ENCODE results near the gene POGLUT2. TPM values are rescaled to one million over a fixed set of nuclear protein-coding genes. Genes with fewer than 3 reads are reported as not detected.

Gene POGLUT2
- polyA plus RNA-seq, 4 donors: 0.54 to 13.1 (median 3.6) TPM; not detected in 1

DNA sequence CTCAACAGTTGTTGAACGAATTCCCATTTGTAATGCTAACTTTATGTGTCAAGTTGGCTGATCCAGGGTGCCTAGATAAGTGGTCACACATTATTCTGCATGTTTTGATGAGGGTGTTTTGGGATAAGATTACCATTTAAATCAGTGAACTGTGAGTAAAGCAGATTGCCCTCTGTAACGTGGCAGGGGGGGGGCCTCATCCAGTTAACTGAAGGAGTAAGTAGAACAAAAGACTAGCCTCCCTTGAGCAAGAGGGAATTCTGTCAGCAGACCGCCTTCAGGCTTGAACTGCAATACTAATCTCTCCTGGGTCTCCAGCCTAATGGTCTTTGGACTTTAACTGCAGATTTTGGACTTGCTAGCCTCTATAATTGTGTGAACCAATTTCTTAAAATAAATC lies 21.0 kb downstream of the POGLUT2 start:
- WGBS, 3 donors: 80 to 82% (median 82%) methylated on average over 3 of the region's 3 CpGs
- H3K4me3 ChIP-seq (ENCODE audit: low read depth in 1 of 3, low read length in 3 of 3): no peak overlapping the region
- no peak overlapping the region for H3K27ac ChIP-seq (ENCODE audit: low read depth in 1 of 3, low read length in 2 of 3)
- no peaks in the 10 kb centered on the region for H3K27me3 ChIP-seq (ENCODE audit: control insufficient read depth in 3 of 3, insufficient read depth in 3 of 3, low read length in 3 of 3)
- H3K36me3 ChIP-seq (ENCODE audit: control insufficient read depth in 3 of 3, insufficient read depth in 2 of 3, low read depth in 1 of 3, low read length in 3 of 3): peaks cover 0 to 5% (median 0%) of the 10 kb centered on the region in 3 donors
- H3K4me1 ChIP-seq (ENCODE audit: control insufficient read depth in 3 of 3, insufficient read depth in 2 of 3, low read depth in 1 of 3, low read length in 2 of 3): peaks cover 0 to 11% (median 2%) of the 10 kb centered on the region in 3 donors
- DNase-seq (peak in 1 of 2 donors; percentile 44), FAIRE-seq (no peak)
- peaks cover 0 to 10% of the 10 kb centered on the region in 2 donors for H3K9me3 ChIP-seq (ENCODE audit: control insufficient read depth in 2 of 2, insufficient read depth in 1 of 2, low read depth in 1 of 2, low read length in 1 of 2)

DNA sequence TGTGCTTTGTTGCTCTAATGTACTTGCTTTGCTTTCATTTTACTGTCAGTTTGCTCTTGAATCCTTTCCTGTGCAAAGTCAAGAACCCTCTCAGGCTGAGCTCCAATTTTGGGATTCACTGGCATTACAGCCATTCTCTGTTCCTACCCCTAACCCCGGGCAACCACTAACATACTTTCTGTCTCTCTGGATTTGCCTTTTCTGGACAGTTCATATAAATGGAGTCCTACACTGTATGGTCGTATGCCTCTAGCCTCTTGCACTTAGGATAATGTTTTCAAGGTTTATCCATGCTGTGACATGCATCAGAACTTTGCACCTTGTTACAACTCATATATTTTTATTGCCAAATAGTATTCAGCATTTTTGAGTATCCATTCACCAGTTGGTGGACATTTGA lies 22.5 kb downstream of the POGLUT2 start:
- peaks cover 0 to 3% of the 10 kb centered on the region in 2 donors for H3K9me3 ChIP-seq (ENCODE audit: control insufficient read depth in 2 of 2, insufficient read depth in 1 of 2, low read depth in 1 of 2, low read length in 1 of 2)
- H3K27ac ChIP-seq (ENCODE audit: low read depth in 1 of 3, low read length in 2 of 3): peak overlapping the region in 1 of 3 donors; percentile 74
- H3K4me1 ChIP-seq (ENCODE audit: control insufficient read depth in 3 of 3, insufficient read depth in 2 of 3, low read depth in 1 of 3, low read length in 2 of 3): peaks cover 0 to 14% (median 5%) of the 10 kb centered on the region in 3 donors
- no peaks in the 10 kb centered on the region for H3K36me3 ChIP-seq (ENCODE audit: control insufficient read depth in 3 of 3, insufficient read depth in 2 of 3, low read depth in 1 of 3, low read length in 3 of 3)
- FAIRE-seq: no peak
- DNase-seq: peak in 1 of 2 donors; percentile 54
- H3K27me3 ChIP-seq (ENCODE audit: control insufficient read depth in 3 of 3, insufficient read depth in 3 of 3, low read length in 3 of 3): no peaks in the 10 kb centered on the region
- 61 to 85% (median 82%) methylated on average over 2 of the region's 2 CpGs for WGBS, 3 donors
- no peak overlapping the region for H3K4me3 ChIP-seq (ENCODE audit: low read depth in 1 of 3, low read length in 3 of 3)

DNA sequence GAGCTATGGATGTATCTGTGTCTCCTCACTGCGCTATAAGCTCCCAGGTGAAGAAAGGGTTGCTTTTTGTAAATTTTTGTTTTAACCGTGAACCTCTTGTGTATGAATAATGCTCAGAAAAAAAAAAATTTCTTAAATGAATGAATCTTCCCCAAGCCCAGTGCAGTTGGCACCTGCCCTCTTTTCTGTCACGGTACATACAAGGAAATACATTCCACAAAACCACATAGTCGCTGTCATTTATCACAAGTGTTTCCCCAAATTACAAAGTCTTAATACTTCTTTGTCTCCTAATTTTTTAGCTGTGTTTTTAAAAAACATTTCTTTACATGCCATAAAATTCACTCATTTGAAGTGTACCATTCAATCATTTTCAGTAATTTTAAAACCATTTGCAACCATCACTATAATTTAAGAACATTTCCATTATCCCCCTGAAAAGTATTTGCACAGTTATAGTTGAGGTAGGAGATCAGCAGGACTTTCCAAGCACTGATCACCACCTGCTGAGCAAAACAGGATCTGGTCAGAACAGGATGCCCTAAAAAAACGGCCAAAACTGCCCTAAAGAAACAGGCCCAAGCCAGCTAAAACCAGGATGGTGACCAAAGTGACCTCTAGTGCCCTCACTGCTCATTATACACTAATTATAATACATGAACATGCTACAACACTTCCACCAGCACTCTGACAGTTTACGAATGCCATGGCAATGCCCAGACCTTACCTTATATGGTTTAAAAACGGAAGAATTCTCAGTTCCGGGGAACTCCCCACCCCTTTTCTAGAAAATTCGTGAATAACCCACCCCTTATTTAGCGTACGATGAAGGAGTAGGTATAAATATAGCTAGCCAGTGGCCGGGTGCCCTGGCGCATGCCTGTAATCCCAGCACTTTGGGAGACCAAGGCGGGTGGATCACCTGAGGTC lies 23.9 kb downstream of the POGLUT2 start:
- Histone ChIP-seq H3K27me3 (ENCODE audit: control insufficient read depth in 3 of 3, insufficient read depth in 3 of 3, low read length in 3 of 3) (no peaks in the 10 kb centered on the region), H3K36me3 (ENCODE audit: control insufficient read depth in 3 of 3, insufficient read depth in 2 of 3, low read depth in 1 of 3, low read length in 3 of 3) (no peaks in the 10 kb centered on the region)

DNA sequence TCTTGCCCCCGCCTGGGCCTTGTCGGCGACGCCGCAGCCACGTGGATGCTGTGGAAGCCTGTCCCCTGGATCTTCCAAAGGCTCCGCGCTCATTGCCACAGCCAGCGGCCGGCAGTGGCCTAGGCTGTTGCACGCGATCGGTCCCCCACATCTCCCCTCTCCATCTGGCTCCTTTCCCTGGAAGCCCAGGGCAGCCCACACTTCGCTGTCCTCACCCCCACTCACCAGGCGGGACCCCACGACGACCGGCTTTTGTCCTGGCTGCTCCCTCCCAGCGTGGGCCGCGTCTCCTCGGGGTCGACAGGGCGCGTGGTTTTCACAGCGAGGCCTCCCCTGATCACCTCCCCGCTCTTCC lies 24.6 kb downstream of the POGLUT2 start:
- Histone ChIP-seq H3K27me3 (ENCODE audit: control insufficient read depth in 3 of 3, insufficient read depth in 3 of 3, low read length in 3 of 3) (no peaks in the 10 kb centered on the region), H3K4me3 (ENCODE audit: low read depth in 1 of 3, low read length in 3 of 3) (peak overlapping the region; percentile 82 to 90 (median 86)), H3K36me3 (ENCODE audit: control insufficient read depth in 3 of 3, insufficient read depth in 2 of 3, low read depth in 1 of 3, low read length in 3 of 3) (no peaks in the 10 kb centered on the region), H3K4me1 (ENCODE audit: control insufficient read depth in 3 of 3, insufficient read depth in 2 of 3, low read depth in 1 of 3, low read length in 2 of 3) (peaks cover 0 to 21% (median 5%) of the 10 kb centered on the region in 3 donors), H3K27ac (ENCODE audit: low read depth in 1 of 3, low read length in 2 of 3) (peak overlapping the region in 2 of 3 donors; percentile 66 to 87), H3K9me3 (ENCODE audit: control insufficient read depth in 2 of 2, insufficient read depth in 1 of 2, low read depth in 1 of 2, low read length in 1 of 2) (peaks cover 0 to 3% of the 10 kb centered on the region in 2 donors)
- FAIRE-seq (no peak), DNase-seq (no peak)
- WGBS, 3 donors: 71 to 83% (median 76%) methylated on average over 27 of the region's 27 CpGs

More for the DNA sequence above, 23.9 kb downstream of the POGLUT2 start:
- H3K27ac ChIP-seq (ENCODE audit: low read depth in 1 of 3, low read length in 2 of 3): no peak overlapping the region
- no peak overlapping the region for H3K4me3 ChIP-seq (ENCODE audit: low read depth in 1 of 3, low read length in 3 of 3)
- peaks cover 0 to 21% (median 5%) of the 10 kb centered on the region in 3 donors for H3K4me1 ChIP-seq (ENCODE audit: control insufficient read depth in 3 of 3, insufficient read depth in 2 of 3, low read depth in 1 of 3, low read length in 2 of 3)
- FAIRE-seq (no peak), DNase-seq (no peak)
- H3K9me3 ChIP-seq (ENCODE audit: control insufficient read depth in 2 of 2, insufficient read depth in 1 of 2, low read depth in 1 of 2, low read length in 1 of 2): peaks cover 0 to 3% of the 10 kb centered on the region in 2 donors
- 86 to 91% (median 86%) methylated on average over 14 of the region's 14 CpGs for WGBS, 3 donors

DNA sequence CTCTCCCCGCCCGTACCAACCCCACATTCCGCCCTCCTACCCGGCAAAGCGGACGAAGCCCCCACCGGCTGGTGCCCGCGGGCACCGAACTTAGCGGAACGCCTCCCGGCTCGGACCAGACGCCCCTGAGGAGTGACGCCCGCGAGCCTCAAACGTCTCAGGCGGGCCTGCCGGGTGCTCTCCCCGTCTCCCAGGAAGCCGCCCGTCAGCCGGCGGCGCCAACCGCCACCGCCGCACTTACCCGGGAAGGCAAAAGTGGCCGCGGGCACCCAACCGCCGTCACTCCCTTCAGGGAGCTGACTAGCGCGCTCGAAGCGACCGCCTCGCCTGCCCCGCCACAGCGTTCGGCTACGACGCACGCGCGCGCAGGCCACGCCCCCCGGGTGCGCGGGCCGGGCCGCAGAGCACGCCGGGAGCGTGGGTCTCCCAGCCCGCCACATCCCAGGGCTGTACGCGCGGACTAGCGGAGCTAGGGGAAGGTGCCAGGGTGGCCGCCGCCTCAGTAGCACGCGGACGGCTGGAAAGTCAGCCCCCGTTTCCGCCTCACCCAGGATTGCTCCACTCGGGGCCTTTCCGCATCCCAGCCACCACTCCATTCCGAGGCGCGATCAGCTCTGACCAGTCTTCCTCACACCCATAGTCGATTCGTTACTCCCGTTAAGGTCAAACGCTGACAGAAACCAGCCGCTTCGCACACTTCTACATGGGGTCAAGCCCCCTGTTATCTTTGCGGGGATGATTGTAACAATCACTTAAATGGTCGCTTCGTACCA lies 25.1 kb downstream of the POGLUT2 start, which contains the start of gene TEX30:
TSS of gene TEX30 (minus strand) at position 346 of the 773 bp plus-strand sequence. CDS start 3,760 bp downstream, outside the sequence.
- peaks cover 0 to 21% (median 3%) of the 10 kb centered on the region in 3 donors for H3K4me1 ChIP-seq (ENCODE audit: control insufficient read depth in 3 of 3, insufficient read depth in 2 of 3, low read depth in 1 of 3, low read length in 2 of 3)
- peak within 1 kb of the TSS; percentile 83 to 88 (median 87) for H3K27ac ChIP-seq (ENCODE audit: low read depth in 1 of 3, low read length in 2 of 3)
- FAIRE-seq: no peak
- H3K4me3 ChIP-seq (ENCODE audit: low read depth in 1 of 3, low read length in 3 of 3): peak within 1 kb of the TSS; percentile 82 to 90 (median 86)
- DNase-seq: peak; percentile 84 to 94
- H3K9me3 ChIP-seq (ENCODE audit: control insufficient read depth in 2 of 2, insufficient read depth in 1 of 2, low read depth in 1 of 2, low read length in 1 of 2): peaks cover 0 to 3% of the 10 kb centered on the region in 2 donors
- WGBS, 3 donors: 2% methylated on average over 79 to 85 of the region's 85 CpGs
- no peaks in the 10 kb centered on the region for H3K36me3 ChIP-seq (ENCODE audit: control insufficient read depth in 3 of 3, insufficient read depth in 2 of 3, low read depth in 1 of 3, low read length in 3 of 3)
- no peaks in the 10 kb centered on the region for H3K27me3 ChIP-seq (ENCODE audit: control insufficient read depth in 3 of 3, insufficient read depth in 3 of 3, low read length in 3 of 3)

DNA sequence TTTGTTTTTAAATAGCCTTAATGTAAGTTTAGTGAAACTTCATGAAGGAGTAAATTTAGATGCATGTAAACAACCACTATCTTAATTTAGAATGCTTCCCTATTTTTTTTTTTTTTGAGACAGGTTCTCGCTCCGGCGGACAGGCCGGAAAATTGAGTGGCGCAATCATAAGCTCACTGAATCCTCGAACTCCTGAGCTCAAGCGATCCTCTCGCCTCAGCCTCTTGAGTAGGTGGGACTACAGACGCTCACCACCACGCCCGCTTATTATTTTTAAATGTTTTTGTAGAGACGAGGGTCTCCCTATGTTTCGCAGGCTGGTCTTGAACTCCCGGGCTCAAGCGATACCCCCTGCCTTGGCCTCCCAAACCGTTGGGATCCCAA lies 26.7 kb downstream of the POGLUT2 start:
- Histone ChIP-seq H3K4me3 (ENCODE audit: low read depth in 1 of 3, low read length in 3 of 3) (no peak overlapping the region), H3K27me3 (ENCODE audit: control insufficient read depth in 3 of 3, insufficient read depth in 3 of 3, low read length in 3 of 3) (no peaks in the 10 kb centered on the region), H3K9me3 (ENCODE audit: control insufficient read depth in 2 of 2, insufficient read depth in 1 of 2, low read depth in 1 of 2, low read length in 1 of 2) (peaks cover 0 to 3% of the 10 kb centered on the region in 2 donors), H3K4me1 (ENCODE audit: control insufficient read depth in 3 of 3, insufficient read depth in 2 of 3, low read depth in 1 of 3, low read length in 2 of 3) (peaks cover 0 to 21% (median 3%) of the 10 kb centered on the region in 3 donors), H3K36me3 (ENCODE audit: control insufficient read depth in 3 of 3, insufficient read depth in 2 of 3, low read depth in 1 of 3, low read length in 3 of 3) (peaks cover 0 to 4% (median 0%) of the 10 kb centered on the region in 3 donors), H3K27ac (ENCODE audit: low read depth in 1 of 3, low read length in 2 of 3) (no peak overlapping the region)
- no peak for DNase-seq
- 92 to 96% (median 93%) methylated on average over 16 of the region's 16 CpGs for WGBS, 3 donors
- FAIRE-seq: no peak

DNA sequence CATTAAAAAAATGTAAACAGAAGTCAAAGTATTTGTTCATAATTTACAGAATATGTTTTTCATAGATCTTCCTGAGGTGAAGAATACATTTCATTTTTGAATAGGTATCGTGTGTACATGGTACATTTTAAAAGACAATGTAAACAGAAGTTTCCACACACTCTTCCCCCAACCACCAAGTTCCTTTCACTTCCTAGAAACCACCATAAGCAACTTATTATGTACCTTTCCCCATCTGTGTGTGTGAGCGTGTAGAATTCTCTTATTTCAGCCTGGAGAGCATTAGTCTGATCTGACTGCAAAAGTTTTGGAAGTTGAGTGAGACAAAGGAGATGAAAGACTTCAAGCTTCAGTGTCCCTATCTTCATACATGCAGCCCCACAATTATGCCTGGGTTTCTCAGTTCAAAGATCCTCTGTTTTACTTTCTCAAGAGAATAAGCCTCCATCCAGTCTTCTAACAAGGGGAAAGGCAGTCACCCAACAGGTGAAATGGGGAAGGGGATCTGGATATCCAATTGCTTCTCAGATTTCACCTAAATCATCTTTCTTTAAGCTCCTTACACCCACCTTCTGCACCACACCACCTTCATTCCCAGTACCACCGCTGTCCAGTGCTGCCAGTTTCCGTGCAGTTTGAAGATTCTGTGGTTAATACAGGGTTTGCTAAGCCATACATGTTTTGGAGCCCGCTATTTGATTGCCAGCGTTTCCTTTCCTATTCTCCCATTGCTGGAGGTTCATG lies 27.3 kb downstream of the POGLUT2 start:
- peaks cover 0 to 18% (median 3%) of the 10 kb centered on the region in 3 donors for H3K4me1 ChIP-seq (ENCODE audit: control insufficient read depth in 3 of 3, insufficient read depth in 2 of 3, low read depth in 1 of 3, low read length in 2 of 3)
- no peak for DNase-seq
- no peak overlapping the region for H3K4me3 ChIP-seq (ENCODE audit: low read depth in 1 of 3, low read length in 3 of 3)
- 87 to 95% (median 92%) methylated on average over 6 of the region's 6 CpGs for WGBS, 3 donors
- no peak for FAIRE-seq
- H3K36me3 ChIP-seq (ENCODE audit: control insufficient read depth in 3 of 3, insufficient read depth in 2 of 3, low read depth in 1 of 3, low read length in 3 of 3): peaks cover 0 to 4% (median 0%) of the 10 kb centered on the region in 3 donors
- H3K27me3 ChIP-seq (ENCODE audit: control insufficient read depth in 3 of 3, insufficient read depth in 3 of 3, low read length in 3 of 3): no peaks in the 10 kb centered on the region
- H3K9me3 ChIP-seq (ENCODE audit: control insufficient read depth in 2 of 2, insufficient read depth in 1 of 2, low read depth in 1 of 2, low read length in 1 of 2): peaks cover 0 to 3% of the 10 kb centered on the region in 2 donors
- no peak overlapping the region for H3K27ac ChIP-seq (ENCODE audit: low read depth in 1 of 3, low read length in 2 of 3)
